Inflammatory macrophage treated with lipopolysaccharide for 1 hour (primary cell): ENCODE data around the gene RIF1.

Experiments used
- DNase-seq, 2 donors: peaks; one replicate each; pipeline ENCODE4 v3.0.0-alpha.2; 2020 to 2022

RIF1 gene

GRCh38 chr2:151522556-151522955, 112.9 kb downstream of the RIF1 start:
- no peak for DNase-seq

GRCh38 chr2:151523850-151524249, 114.1 kb downstream of the RIF1 start:
- no peak for DNase-seq

GRCh38 chr2:151525821-151526373, 116.2 kb downstream of the RIF1 start:
- no peak for DNase-seq

- DNase-seq = no peak
These were observed 116.9 kb downstream of the RIF1 start for GRCh38 chr2:151526572-151527090.
